IMR-90 (cell line): Measurements from ENCODE around the gene SLC44A1. TPM values are rescaled to one million over a fixed set of nuclear protein-coding genes. Genes with fewer than 3 reads are reported as not detected.

Experiments
- ATAC-seq: fragments of 200-7000 bp; cut with Tn5 transposase; 2 replicates; pipeline ENCODE4 v1.9.1; 2020; ENCODE audit warnings: low read depth, mild to moderate bottlenecking, moderate library complexity
- BruUV-seq: library from RNA; stranded (reverse); fragments of 400-500 nt; replicated peaks from 2 replicates; lab custom pipeline; 2021; lab: Mats Ljungman, UMichigan
- CTCF ChIA-PET: fragments of 300-600 bp; formaldehyde crosslinking; extraction: SDS; loops from one replicate; lab custom pipeline; 2021; ENCODE audit warnings: antibody characterized with exemption; lab: Yijun Ruan, JAX
- POLR2A ChIA-PET: fragments of 300-600 bp; sonication (Branson Sonifier 250); formaldehyde crosslinking; loops from one replicate; lab custom pipeline; 2022; ENCODE audit warnings: antibody characterized with exemption; ENCODE audit not compliant: unreplicated experiment; lab: Charles Lee
- DNase-seq: peaks from one replicate; pipeline ENCODE4 v3.0.0; 2013
- H2AFZ ChIP-seq: replicated peaks from 2 replicates; pipeline ENCODE3; 2013; ENCODE audit warnings: low read length, mild to moderate bottlenecking; ENCODE audit not compliant: poor library complexity
- H2AK5ac ChIP-seq: 2 replicates; pipeline ENCODE4 v1.6.1; 2013; ENCODE audit warnings: low read depth, low read length, inconsistent platforms
- H2AK9ac ChIP-seq: replicated peaks from 2 replicates; pipeline ENCODE3; 2013; ENCODE audit warnings: mild to moderate bottlenecking, low read depth, low read length, moderate library complexity; ENCODE audit not compliant: poor library complexity
- H2BK120ac ChIP-seq: 2 replicates; pipeline ENCODE4 v1.6.1; 2013; ENCODE audit warnings: low read depth, low read length, inconsistent platforms
- H2BK15ac ChIP-seq: 3 replicates; pipeline ENCODE4 v1.6.1; 2013; ENCODE audit warnings: low read depth, low read length, inconsistent platforms
- H2BK20ac ChIP-seq: 2 replicates; pipeline ENCODE4 v1.6.1; 2013; ENCODE audit warnings: low read depth, mild to moderate bottlenecking, inconsistent platforms, low read length, moderate library complexity
- H2BK5ac ChIP-seq: 2 replicates; pipeline ENCODE4 v1.6.1; 2013; ENCODE audit warnings: mild to moderate bottlenecking, low read depth, low read length, inconsistent platforms; ENCODE audit not compliant: poor library complexity, severe bottlenecking
- H3K14ac ChIP-seq: replicated peaks from 2 replicates; pipeline ENCODE4 v1.6.1; 2013; ENCODE audit warnings: low read depth, low read length, inconsistent platforms
- H3K18ac ChIP-seq: 2 replicates; pipeline ENCODE4 v1.6.1; 2013; ENCODE audit warnings: low read depth, low read length, control low read depth
- H3K23ac ChIP-seq: 2 replicates; pipeline ENCODE4 v1.6.1; 2013; ENCODE audit warnings: low read depth, low read length, inconsistent platforms
- H3K27ac ChIP-seq: 2 replicates; pipeline ENCODE4 v1.5.1; 2013; ENCODE audit warnings: mild to moderate bottlenecking, control low read depth, low read length; ENCODE audit not compliant: insufficient read depth
- H3K27me3 ChIP-seq: 2 replicates; pipeline ENCODE4 v1.6.1; 2013; ENCODE audit warnings: low read length; ENCODE audit not compliant: control insufficient read depth, insufficient read depth
- H3K36me3 ChIP-seq: 2 replicates; pipeline ENCODE4 v1.6.1; 2013; ENCODE audit warnings: low read length, mixed read lengths; ENCODE audit not compliant: control insufficient read depth, insufficient read depth
- H3K4ac ChIP-seq: 2 replicates; pipeline ENCODE4 v1.6.1; 2013; ENCODE audit warnings: low read depth, low read length, inconsistent platforms
- H3K4me1 ChIP-seq: 2 replicates; pipeline ENCODE4 v1.6.1; 2013; ENCODE audit warnings: low read length, mixed read lengths; ENCODE audit not compliant: control insufficient read depth, insufficient read depth
- H3K4me2 ChIP-seq: 2 replicates; pipeline ENCODE4 v1.6.1; 2013; ENCODE audit warnings: low read depth, mild to moderate bottlenecking, control low read depth, low read length, moderate library complexity
- H3K4me3 ChIP-seq: 2 replicates; pipeline ENCODE4 v1.5.1; 2013; ENCODE audit warnings: low read depth, mild to moderate bottlenecking, control low read depth, low read length, moderate library complexity; ENCODE audit not compliant: insufficient read depth
- H3K56ac ChIP-seq: 2 replicates; pipeline ENCODE4 v1.6.1; 2013; ENCODE audit warnings: low read length, inconsistent platforms; ENCODE audit not compliant: insufficient read depth; ENCODE audit errors: extremely low read depth
- H3K79me1 ChIP-seq, 2 experiments: 2 replicates each; pipeline ENCODE4 v1.6.1; 2013; ENCODE audit warnings: low read length in 2 of 2, inconsistent platforms in 1 of 2, low read depth in 1 of 2
- H3K9ac ChIP-seq: 2 replicates; pipeline ENCODE4 v1.6.1; 2013; ENCODE audit warnings: low read depth, low read length, control low read depth
- H3K9me1 ChIP-seq: 2 replicates; pipeline ENCODE4 v1.6.1; 2013; ENCODE audit warnings: low read length, inconsistent platforms; ENCODE audit not compliant: insufficient read depth
- H3K9me3 ChIP-seq: 2 replicates; pipeline ENCODE4 v1.6.1; 2013; ENCODE audit warnings: low read length; ENCODE audit not compliant: control insufficient read depth, insufficient read depth
- H4K20me1 ChIP-seq: 2 replicates; pipeline ENCODE4 v1.6.1; 2013; ENCODE audit warnings: low read length, inconsistent platforms; ENCODE audit not compliant: insufficient read depth
- H4K5ac ChIP-seq: 2 replicates; pipeline ENCODE4 v1.6.1; 2013; ENCODE audit warnings: mild to moderate bottlenecking, low read depth, low read length, control low read depth
- H4K8ac ChIP-seq, 2 experiments: 2 replicates each; pipeline ENCODE4 v1.6.1; 2013; ENCODE audit warnings: low read depth in 2 of 2, low read length in 2 of 2, control low read depth in 1 of 2, inconsistent platforms in 1 of 2
- H4K91ac ChIP-seq: 2 replicates; pipeline ENCODE4 v1.6.1; 2013; ENCODE audit warnings: low read depth, low read length, inconsistent platforms; ENCODE audit not compliant: insufficient read depth
- MAFK ChIP-seq: IDR thresholded peaks from 2 replicates; pipeline ENCODE4 v1.6.1; 2012; ENCODE audit warnings: low read depth, low read length, improper control_type of control experiment
- WGBS, 2 experiments: methylation state at CpG; one replicate each; pipeline versions ENCODE4 v1.1.5 to v1.1.7; 2013; ENCODE audit warnings: missing lambda C conversion rate in 2 of 2; ENCODE audit not compliant: insufficient read length in 1 of 2; ENCODE audit errors: extremely low coverage in 2 of 2; 5-methylcytosine and 5-hydroxymethylcytosine counted together
- dilution Hi-C: fragments of 300-500 bp; cut with HindIII; formaldehyde crosslinking; loops from one replicate; pipeline ENCODE4 v1.14.3; 2018; ENCODE audit warnings: low sequenced_read_pairs; ENCODE audit not compliant: unreplicated experiment
- in situ Hi-C: fragments of 300-500 bp; cut with MboI; formaldehyde crosslinking; loops from 3 replicates; pipeline ENCODE4 v1.14.3; 2019; ENCODE audit warnings: low sequenced_read_pairs, inconsistent platforms, mixed read lengths
- intact Hi-C: fragments of 100-400 bp; cut with micrococcal nuclease; formaldehyde crosslinking; loops from 2 replicates; pipeline ENCODE4 v1.10.0; 2022
- polyA plus RNA-seq, 3 experiments: library from polyadenylated mRNA; depleted of rRNA; stranded (reverse); fragments of >200 nt; gene quantifications; 2 replicates each; pipeline ENCODE4 v1.2.3, GENCODE V29; 2012; ENCODE audit warnings: low replicate concordance in 1 of 3
- total RNA-seq: library from RNA; depleted of rRNA; stranded (reverse); fragments of >200 nt; gene quantifications from 2 replicates; pipeline ENCODE4 v1.2.3, GENCODE V29; 2012
- TF ChIP-seq, protein P1 (sequence below): fragments of 150-350 bp; IDR thresholded peaks from 2 replicates; pipeline ENCODE4 v1.6.1; 2016; ENCODE audit warnings: low read depth, mild to moderate bottlenecking, low read length, moderate library complexity, borderline replicate concordance

Gene SLC44A1
- total and polyA plus RNA-seq, 2 of the 4 experiments (the other 2 are of a cell fraction), result 5.2 to 21.7 TPM

DNA sequence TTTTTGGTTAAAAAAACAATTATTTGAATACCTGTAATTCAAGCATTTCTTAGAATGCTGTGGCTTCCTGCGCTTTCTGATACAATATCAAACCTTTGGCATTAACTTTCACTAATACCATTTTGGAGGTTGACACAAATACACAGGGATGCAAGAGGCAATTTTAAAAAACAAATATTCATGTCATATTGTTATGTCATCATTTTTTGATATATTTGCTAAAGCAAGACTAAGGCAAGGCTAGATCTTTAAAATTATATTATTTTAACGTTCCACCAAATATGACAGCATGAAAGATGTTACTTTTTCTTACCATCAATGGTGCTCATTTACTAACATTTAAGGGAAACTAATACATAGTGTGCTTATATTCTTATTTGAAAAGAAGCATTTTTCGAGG lies 110.0 kb downstream of the SLC44A1 start:
- no peak overlapping the region for H4K5ac ChIP-seq
- no peak for ATAC-seq
- H4K8ac ChIP-seq, result no peak overlapping the region
- no peak overlapping the region for H2BK20ac ChIP-seq
- WGBS, 2 experiments, result no CpG with 5 or more reads among the region's 3 CpGs
- no peak overlapping the region for H4K91ac ChIP-seq
- H3K9me3 ChIP-seq, result no peaks in the 10 kb centered on the region
- in situ Hi-C loops (no loop called here), intact Hi-C loops (no loop called here), dilution Hi-C loops (no loop called here)
- no peak overlapping the region for H2BK15ac ChIP-seq
- no peak overlapping the region for H3K4me2 ChIP-seq
- H3K79me1 ChIP-seq, result no peaks in the 10 kb centered on the region
- H3K14ac ChIP-seq, result no peak overlapping the region
- no peaks in the 10 kb centered on the region for H4K20me1 ChIP-seq
- H3K4ac ChIP-seq, result no peak overlapping the region
- no peaks in the 10 kb centered on the region for H3K9me1 ChIP-seq
- CTCF ChIA-PET, result no interaction called here
- no peak overlapping the region for H3K27ac ChIP-seq
- no peak overlapping the region for H2AK5ac ChIP-seq
- H3K36me3 ChIP-seq, result no peaks in the 10 kb centered on the region
- BruUV-seq, result no TSS peak
- H2BK5ac ChIP-seq, result no peak overlapping the region
- H2BK120ac ChIP-seq, result no peak overlapping the region
- POLR2A ChIA-PET, result no interaction called here
- TF ChIP-seq MAFK, result 0 out of 2 replicates have a peak, but pooled peaks have one; percentile 18
- TF ChIP-seq, protein P1, sequence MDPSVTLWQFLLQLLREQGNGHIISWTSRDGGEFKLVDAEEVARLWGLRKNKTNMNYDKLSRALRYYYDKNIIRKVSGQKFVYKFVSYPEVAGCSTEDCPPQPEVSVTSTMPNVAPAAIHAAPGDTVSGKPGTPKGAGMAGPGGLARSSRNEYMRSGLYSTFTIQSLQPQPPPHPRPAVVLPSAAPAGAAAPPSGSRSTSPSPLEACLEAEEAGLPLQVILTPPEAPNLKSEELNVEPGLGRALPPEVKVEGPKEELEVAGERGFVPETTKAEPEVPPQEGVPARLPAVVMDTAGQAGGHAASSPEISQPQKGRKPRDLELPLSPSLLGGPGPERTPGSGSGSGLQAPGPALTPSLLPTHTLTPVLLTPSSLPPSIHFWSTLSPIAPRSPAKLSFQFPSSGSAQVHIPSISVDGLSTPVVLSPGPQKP, result no peak
- H2AFZ ChIP-seq, result no peak overlapping the region
- no peaks in the 10 kb centered on the region for H3K27me3 ChIP-seq
- no peak overlapping the region for H3K56ac ChIP-seq
- DNase-seq, result no peak
- H3K23ac ChIP-seq, result no peak overlapping the region
- H2AK9ac ChIP-seq, result no peak overlapping the region
- no peak overlapping the region for H3K4me3 ChIP-seq
- no peak overlapping the region for H3K9ac ChIP-seq
- no peaks in the 10 kb centered on the region for H3K4me1 ChIP-seq
- no peak overlapping the region for H3K18ac ChIP-seq
